ENCODE data around the gene TFF1.

DNA sequence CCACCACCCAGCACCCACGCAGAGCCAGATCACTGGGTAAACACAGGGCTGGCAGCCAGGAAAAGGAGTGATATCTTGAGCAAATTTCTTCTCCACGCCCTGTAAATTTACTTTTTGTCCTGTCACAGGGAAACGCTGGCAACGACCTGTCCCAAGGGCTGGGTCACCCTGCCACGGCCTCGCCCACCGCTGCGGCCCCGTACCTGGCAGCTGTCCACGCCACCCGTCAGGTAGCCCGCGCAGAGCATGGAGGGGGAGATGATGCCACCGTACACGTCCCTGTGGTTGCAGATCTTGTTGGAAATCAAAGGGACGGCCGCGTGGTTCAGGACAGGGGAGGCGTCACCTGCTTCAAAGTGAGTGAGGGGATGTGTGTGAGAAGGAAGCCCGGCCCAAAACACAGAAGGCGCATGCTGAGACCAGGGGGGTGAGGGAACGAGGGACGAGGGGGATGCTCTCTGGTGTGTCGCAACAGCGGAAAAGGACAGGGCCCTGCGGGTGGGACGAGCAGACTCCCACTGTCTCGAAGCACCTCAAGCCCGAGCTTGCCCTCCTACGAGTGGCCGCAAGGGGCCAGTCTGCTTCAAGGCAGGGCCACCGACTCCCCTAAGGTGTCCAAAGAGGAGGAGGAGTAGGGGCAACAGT is 10.1 kb upstream of the TFF1 start:
- TF ChIP-seq POLR2A (IDR thresholded peaks at IDR 0.05) (no peak), CTCF (IDR thresholded peaks at IDR 0.05) (peak in 2 of 12 donors; percentile 10 to 49)
